ENCODE measurements around the gene KIF5C.

The KIF5C gene

GRCh38 chr2:149063177-149063576, 188.2 kb downstream of the KIF5C start:
- Histone ChIP-seq H3K4me3 (replicated peaks; ENCODE audit: insufficient read depth, low read length) (no peak overlapping the region), H3K27me3 (ENCODE audit: insufficient read depth, poor library complexity, severe bottlenecking) (no peaks in the 10 kb centered on the region), H3K27ac (replicated peaks) (no peak overlapping the region)
- no peak for DNase-seq (ENCODE audit: low read depth in 1 of 2, low spot score in 1 of 2)
- TF ChIP-seq GABPA (IDR thresholded peaks at IDR 0.05; ENCODE audit: low read depth) (no peak), POLR2AphosphoS5 (IDR thresholded peaks at IDR 0.05; ENCODE audit: low read depth) (no peak), SPI1 (IDR thresholded peaks at IDR 0.05; ENCODE audit: borderline replicate concordance, low read depth) (no peak)
- TF ChIP-seq, protein P1, sequence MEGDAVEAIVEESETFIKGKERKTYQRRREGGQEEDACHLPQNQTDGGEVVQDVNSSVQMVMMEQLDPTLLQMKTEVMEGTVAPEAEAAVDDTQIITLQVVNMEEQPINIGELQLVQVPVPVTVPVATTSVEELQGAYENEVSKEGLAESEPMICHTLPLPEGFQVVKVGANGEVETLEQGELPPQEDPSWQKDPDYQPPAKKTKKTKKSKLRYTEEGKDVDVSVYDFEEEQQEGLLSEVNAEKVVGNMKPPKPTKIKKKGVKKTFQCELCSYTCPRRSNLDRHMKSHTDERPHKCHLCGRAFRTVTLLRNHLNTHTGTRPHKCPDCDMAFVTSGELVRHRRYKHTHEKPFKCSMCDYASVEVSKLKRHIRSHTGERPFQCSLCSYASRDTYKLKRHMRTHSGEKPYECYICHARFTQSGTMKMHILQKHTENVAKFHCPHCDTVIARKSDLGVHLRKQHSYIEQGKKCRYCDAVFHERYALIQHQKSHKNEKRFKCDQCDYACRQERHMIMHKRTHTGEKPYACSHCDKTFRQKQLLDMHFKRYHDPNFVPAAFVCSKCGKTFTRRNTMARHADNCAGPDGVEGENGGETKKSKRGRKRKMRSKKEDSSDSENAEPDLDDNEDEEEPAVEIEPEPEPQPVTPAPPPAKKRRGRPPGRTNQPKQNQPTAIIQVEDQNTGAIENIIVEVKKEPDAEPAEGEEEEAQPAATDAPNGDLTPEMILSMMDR (IDR thresholded peaks at IDR 0.05; ENCODE audit: insufficient read depth, low read length): no peak
- TF ChIP-seq, protein P2, sequence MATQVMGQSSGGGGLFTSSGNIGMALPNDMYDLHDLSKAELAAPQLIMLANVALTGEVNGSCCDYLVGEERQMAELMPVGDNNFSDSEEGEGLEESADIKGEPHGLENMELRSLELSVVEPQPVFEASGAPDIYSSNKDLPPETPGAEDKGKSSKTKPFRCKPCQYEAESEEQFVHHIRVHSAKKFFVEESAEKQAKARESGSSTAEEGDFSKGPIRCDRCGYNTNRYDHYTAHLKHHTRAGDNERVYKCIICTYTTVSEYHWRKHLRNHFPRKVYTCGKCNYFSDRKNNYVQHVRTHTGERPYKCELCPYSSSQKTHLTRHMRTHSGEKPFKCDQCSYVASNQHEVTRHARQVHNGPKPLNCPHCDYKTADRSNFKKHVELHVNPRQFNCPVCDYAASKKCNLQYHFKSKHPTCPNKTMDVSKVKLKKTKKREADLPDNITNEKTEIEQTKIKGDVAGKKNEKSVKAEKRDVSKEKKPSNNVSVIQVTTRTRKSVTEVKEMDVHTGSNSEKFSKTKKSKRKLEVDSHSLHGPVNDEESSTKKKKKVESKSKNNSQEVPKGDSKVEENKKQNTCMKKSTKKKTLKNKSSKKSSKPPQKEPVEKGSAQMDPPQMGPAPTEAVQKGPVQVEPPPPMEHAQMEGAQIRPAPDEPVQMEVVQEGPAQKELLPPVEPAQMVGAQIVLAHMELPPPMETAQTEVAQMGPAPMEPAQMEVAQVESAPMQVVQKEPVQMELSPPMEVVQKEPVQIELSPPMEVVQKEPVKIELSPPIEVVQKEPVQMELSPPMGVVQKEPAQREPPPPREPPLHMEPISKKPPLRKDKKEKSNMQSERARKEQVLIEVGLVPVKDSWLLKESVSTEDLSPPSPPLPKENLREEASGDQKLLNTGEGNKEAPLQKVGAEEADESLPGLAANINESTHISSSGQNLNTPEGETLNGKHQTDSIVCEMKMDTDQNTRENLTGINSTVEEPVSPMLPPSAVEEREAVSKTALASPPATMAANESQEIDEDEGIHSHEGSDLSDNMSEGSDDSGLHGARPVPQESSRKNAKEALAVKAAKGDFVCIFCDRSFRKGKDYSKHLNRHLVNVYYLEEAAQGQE (IDR thresholded peaks at IDR 0.05; ENCODE audit: insufficient replicate concordance, low read depth): no peak

DNA sequence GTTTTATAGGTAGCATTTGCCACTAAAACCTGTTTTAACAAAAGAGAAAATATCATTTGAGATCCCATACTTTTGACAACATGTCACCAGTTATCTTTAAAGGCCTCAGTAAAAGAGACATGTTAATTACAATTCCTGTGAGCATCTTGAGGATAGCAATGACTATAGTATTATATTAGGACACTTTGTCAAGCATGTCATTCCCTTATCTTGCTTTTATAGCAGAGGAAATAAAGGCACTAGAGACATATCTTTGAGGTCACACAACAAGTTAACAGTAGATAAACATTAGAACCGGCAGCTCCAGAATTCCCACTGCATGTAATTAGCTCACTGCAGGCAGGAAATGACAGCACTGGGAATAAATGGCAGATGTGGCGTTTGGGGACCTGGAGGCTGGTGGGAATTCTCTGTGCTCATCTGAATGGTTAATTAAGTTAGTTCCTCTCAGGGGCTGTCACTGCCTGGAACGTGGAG, 189.4 kb downstream of the KIF5C start:
- TF ChIP-seq, protein P1 (IDR thresholded peaks at IDR 0.05; ENCODE audit: insufficient read depth, low read length): no peak
- TF ChIP-seq POLR2AphosphoS5 (IDR thresholded peaks at IDR 0.05; ENCODE audit: low read depth): no peak
- TF ChIP-seq GABPA (IDR thresholded peaks at IDR 0.05; ENCODE audit: low read depth): no peak
- TF ChIP-seq SPI1 (IDR thresholded peaks at IDR 0.05; ENCODE audit: borderline replicate concordance, low read depth): no peak
- Histone ChIP-seq H3K4me3 (replicated peaks; ENCODE audit: insufficient read depth, low read length) (no peak overlapping the region), H3K27me3 (ENCODE audit: insufficient read depth, poor library complexity, severe bottlenecking) (no peaks in the 10 kb centered on the region), H3K27ac (replicated peaks) (no peak overlapping the region)
- DNase-seq (ENCODE audit: low read depth in 1 of 2, low spot score in 1 of 2): no peak

DNA sequence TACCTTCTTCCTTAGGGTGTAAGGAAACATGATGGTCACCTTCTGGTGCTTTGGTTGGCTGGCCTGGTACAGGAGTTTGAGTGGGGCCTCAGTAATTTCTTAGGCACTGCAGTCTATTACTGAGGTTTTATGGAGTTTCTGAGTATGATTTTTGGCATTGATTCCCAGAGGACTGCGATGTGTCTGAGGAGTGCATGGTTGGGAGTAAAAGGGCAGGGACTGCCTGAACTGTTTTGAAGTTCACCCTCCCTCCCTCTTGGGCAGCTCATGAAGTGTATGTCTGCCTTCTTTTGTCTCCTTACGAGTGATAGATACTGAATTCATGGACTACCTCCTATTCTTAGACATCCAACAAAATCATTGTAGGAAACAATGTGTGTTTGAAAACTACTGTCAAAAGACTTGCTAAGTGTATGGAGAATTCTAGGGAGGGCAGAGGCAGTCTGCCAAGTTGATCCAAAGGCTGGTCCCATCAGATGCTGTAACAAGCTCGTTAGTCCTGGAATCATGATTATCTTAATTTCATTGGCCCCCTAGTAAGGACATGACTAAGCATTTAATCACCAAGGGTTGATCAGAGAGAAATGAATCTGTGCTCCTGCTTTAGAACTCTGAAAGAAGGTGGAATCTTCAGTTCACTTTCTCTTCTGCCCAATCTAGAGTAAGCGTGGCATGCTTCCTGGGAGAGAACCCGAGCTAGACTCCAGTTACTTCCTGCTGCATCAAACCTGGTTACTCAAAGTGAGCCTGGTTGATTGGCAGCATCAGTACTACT, 190.0 kb downstream of the KIF5C start:
- Histone ChIP-seq H3K27me3 (ENCODE audit: insufficient read depth, poor library complexity, severe bottlenecking) (no peaks in the 10 kb centered on the region), H3K4me3 (replicated peaks; ENCODE audit: insufficient read depth, low read length) (no peak overlapping the region), H3K27ac (replicated peaks) (no peak overlapping the region)
- TF ChIP-seq, protein P2 (IDR thresholded peaks at IDR 0.05; ENCODE audit: insufficient replicate concordance, low read depth): no peak
- TF ChIP-seq GABPA (IDR thresholded peaks at IDR 0.05; ENCODE audit: low read depth): no peak
- TF ChIP-seq POLR2AphosphoS5 (IDR thresholded peaks at IDR 0.05; ENCODE audit: low read depth): no peak
- DNase-seq (ENCODE audit: low read depth in 1 of 2, low spot score in 1 of 2): no peak

DNA sequence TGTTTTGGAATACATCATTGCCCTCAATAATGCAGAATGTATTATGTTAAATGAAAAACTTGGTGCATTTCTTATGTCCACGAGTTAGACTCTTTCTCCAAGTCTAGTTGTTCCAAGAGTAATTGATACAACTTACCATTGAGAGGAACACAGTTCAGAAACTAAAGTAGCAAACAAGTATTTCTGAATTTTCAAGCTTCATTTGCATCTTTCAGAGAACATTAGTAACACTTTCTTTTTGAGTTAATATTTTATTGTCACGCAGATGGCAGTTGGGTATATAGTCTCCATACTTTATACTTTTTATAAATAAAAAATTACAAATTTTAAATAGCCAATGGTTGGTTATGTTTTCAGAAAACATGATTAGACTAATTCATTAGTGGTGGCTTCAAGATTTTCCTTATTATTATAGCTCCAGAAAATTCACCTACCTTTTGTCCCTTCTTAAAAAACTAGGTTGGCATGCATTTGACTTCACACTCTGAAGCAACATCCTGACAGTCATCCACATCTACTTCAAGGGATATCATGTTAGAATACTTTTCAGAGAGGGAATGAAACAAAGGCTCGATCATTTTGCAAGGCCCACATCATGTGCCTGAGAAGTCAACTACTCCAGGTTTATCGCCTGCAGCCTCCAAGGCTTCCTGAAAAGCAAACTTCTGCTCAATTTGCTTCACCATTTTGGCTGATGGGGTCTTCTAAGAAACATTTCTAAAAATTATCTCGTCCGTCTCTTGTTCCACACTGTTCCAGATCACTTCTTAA, 193.4 kb downstream of the KIF5C start:
- no peak for DNase-seq (ENCODE audit: low read depth in 1 of 2, low spot score in 1 of 2)
- Histone ChIP-seq H3K4me3 (replicated peaks; ENCODE audit: insufficient read depth, low read length) (no peak overlapping the region), H3K27me3 (ENCODE audit: insufficient read depth, poor library complexity, severe bottlenecking) (no peaks in the 10 kb centered on the region), H3K27ac (replicated peaks) (no peak overlapping the region)
- TF ChIP-seq POLR2AphosphoS5 (IDR thresholded peaks at IDR 0.05; ENCODE audit: low read depth) (no peak), GABPA (IDR thresholded peaks at IDR 0.05; ENCODE audit: low read depth) (no peak), SPI1 (IDR thresholded peaks at IDR 0.05; ENCODE audit: borderline replicate concordance, low read depth) (no peak)
- TF ChIP-seq, protein P2 (IDR thresholded peaks at IDR 0.05; ENCODE audit: insufficient replicate concordance, low read depth): no peak
- TF ChIP-seq, protein P1 (IDR thresholded peaks at IDR 0.05; ENCODE audit: insufficient read depth, low read length): no peak
